ENCODE measurements around the gene WASHC3. TPM values are rescaled to one million over a fixed set of nuclear protein-coding genes. Genes with fewer than 3 reads are reported as not detected.

Gene WASHC3
- polyA plus RNA-seq, 3 donors = 26.0 to 75.8 (median 66.2) TPM

DNA sequence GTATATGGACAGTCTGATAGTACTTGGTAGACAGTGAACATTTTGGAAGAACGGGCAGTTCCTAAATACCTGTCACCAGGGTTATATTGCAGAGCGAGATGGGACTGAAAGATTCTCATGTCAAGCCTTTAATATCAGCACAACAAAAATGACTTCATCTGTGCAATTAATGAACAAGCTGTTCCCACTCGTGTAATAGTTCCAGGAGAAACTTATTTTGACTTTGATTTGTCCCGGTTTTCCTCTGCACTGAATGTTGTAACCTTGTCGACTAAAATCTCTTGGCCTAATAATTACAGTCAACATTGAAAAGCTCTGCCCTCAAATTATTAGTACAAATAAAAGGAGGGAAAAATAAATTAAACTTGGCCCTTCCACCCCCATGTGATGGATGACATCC is 79.5 kb downstream of the WASHC3 start:
- intact Hi-C loops (cut with micrococcal nuclease) = no loop called here

DNA sequence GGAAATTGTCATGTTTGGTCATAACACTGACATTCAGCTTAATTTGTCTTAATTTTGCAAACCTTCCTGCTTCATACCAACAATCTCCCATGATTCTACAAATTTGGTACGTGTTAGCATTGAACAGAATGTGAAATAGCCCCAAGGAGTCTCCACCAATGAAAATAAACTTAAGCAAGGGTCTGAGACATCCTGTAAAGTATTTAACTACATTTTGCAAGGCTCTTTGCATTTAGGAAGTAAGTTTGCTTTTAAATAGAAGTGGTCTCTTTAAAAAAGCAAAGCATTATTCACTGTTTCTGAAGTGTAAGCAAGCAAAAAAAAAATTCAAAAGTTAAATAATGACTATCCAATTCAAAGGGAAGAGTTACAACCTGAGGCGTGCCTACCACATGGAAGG is 79.9 kb downstream of the WASHC3 start:
- Histone ChIP-seq H3K9me3 (replicated peaks in 1 of 2; ENCODE audit: control insufficient read depth in 1 of 2, insufficient read depth in 1 of 2, low read length in 2 of 2) (no peaks in the 10 kb centered on the region), H3K27me3 (ENCODE audit: control insufficient read depth in 2 of 2, insufficient read depth in 2 of 2, low read length in 2 of 2) (no peaks in the 10 kb centered on the region), H3K4me1 (ENCODE audit: control insufficient read depth in 1 of 2, insufficient read depth in 2 of 2, low read length in 2 of 2) (no peaks in the 10 kb centered on the region), H3K9ac (ENCODE audit: insufficient read depth, low read length, poor library complexity, severe bottlenecking) (no peak overlapping the region), H4K20me1 (ENCODE audit: insufficient read depth, low read length) (no peaks in the 10 kb centered on the region), H2AFZ (ENCODE audit: insufficient read depth, low read depth, low read length, poor library complexity, severe bottlenecking) (no peak overlapping the region), H3K36me3 (replicated peaks in 1 of 2; ENCODE audit: control insufficient read depth in 1 of 2, insufficient read depth in 2 of 2, low read length in 2 of 2) (no peaks in the 10 kb centered on the region), H3K4me3 (replicated peaks in 1 of 3; ENCODE audit: low read depth in 2 of 3, low read length in 3 of 3) (no peak overlapping the region), H3K27ac (ENCODE audit: low read depth in 1 of 2, low read length in 2 of 2) (no peak overlapping the region), H3K4me2 (replicated peaks; ENCODE audit: extremely low read depth, low read length, poor library complexity, severe bottlenecking) (no peak overlapping the region), H3K79me2 (ENCODE audit: insufficient read depth, low read length) (no peaks in the 10 kb centered on the region)
- H3K27me3 Mint-ChIP-seq (ENCODE audit: low read depth in 3 of 3) = peaks cover 0 to 2% (median 2%) of the 10 kb centered on the region in 3 donors
- no peak overlapping the region for H3K4me3 Mint-ChIP-seq
- TF ChIP-seq, protein P1, sequence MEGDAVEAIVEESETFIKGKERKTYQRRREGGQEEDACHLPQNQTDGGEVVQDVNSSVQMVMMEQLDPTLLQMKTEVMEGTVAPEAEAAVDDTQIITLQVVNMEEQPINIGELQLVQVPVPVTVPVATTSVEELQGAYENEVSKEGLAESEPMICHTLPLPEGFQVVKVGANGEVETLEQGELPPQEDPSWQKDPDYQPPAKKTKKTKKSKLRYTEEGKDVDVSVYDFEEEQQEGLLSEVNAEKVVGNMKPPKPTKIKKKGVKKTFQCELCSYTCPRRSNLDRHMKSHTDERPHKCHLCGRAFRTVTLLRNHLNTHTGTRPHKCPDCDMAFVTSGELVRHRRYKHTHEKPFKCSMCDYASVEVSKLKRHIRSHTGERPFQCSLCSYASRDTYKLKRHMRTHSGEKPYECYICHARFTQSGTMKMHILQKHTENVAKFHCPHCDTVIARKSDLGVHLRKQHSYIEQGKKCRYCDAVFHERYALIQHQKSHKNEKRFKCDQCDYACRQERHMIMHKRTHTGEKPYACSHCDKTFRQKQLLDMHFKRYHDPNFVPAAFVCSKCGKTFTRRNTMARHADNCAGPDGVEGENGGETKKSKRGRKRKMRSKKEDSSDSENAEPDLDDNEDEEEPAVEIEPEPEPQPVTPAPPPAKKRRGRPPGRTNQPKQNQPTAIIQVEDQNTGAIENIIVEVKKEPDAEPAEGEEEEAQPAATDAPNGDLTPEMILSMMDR (IDR thresholded peaks at IDR 0.05) = no peak
- no peak for DNase-seq
- intact Hi-C loops (cut with micrococcal nuclease) = no loop called here
- H3K9me3 Mint-ChIP-seq = no peaks in the 10 kb centered on the region
- no peaks in the 10 kb centered on the region for H3K36me3 Mint-ChIP-seq
- no peak overlapping the region for H3K27ac Mint-ChIP-seq
- no CpG with 5 or more reads among the region's 2 CpGs for WGBS (ENCODE audit: insufficient coverage)
- no peaks in the 10 kb centered on the region for H3K4me1 Mint-ChIP-seq

More for the DNA sequence above, 79.5 kb downstream of the WASHC3 start:
- DNase-seq = no peak
- 100% methylated on average over 1 of the region's 5 CpGs for WGBS (ENCODE audit: insufficient coverage)
- Mint-ChIP-seq H3K9me3 (no peaks in the 10 kb centered on the region), H3K4me3 (no peak overlapping the region), H3K36me3 (no peaks in the 10 kb centered on the region), H3K4me1 (no peaks in the 10 kb centered on the region), H3K27me3 (ENCODE audit: low read depth in 3 of 3) (peaks cover 0 to 2% (median 2%) of the 10 kb centered on the region in 3 donors), H3K27ac (no peak overlapping the region)
- H3K36me3 ChIP-seq (replicated peaks in 1 of 2; ENCODE audit: control insufficient read depth in 1 of 2, insufficient read depth in 2 of 2, low read length in 2 of 2) = no peaks in the 10 kb centered on the region
- H3K27me3 ChIP-seq (ENCODE audit: control insufficient read depth in 2 of 2, insufficient read depth in 2 of 2, low read length in 2 of 2) = no peaks in the 10 kb centered on the region
- H3K4me2 ChIP-seq (replicated peaks; ENCODE audit: extremely low read depth, low read length, poor library complexity, severe bottlenecking) = no peak overlapping the region
- H4K20me1 ChIP-seq (ENCODE audit: insufficient read depth, low read length) = no peaks in the 10 kb centered on the region
- no peaks in the 10 kb centered on the region for H3K4me1 ChIP-seq (ENCODE audit: control insufficient read depth in 1 of 2, insufficient read depth in 2 of 2, low read length in 2 of 2)
- no peaks in the 10 kb centered on the region for H3K9me3 ChIP-seq (replicated peaks in 1 of 2; ENCODE audit: control insufficient read depth in 1 of 2, insufficient read depth in 1 of 2, low read length in 2 of 2)
- H3K9ac ChIP-seq (ENCODE audit: insufficient read depth, low read length, poor library complexity, severe bottlenecking) = no peak overlapping the region
- TF ChIP-seq, protein P1 (IDR thresholded peaks at IDR 0.05) = no peak
- H3K27ac ChIP-seq (ENCODE audit: low read depth in 1 of 2, low read length in 2 of 2) = no peak overlapping the region
- no peak overlapping the region for H2AFZ ChIP-seq (ENCODE audit: insufficient read depth, low read depth, low read length, poor library complexity, severe bottlenecking)
- H3K79me2 ChIP-seq (ENCODE audit: insufficient read depth, low read length) = no peaks in the 10 kb centered on the region
- H3K4me3 ChIP-seq (replicated peaks in 1 of 3; ENCODE audit: low read depth in 2 of 3, low read length in 3 of 3) = no peak overlapping the region
